ENCODE measurements around the gene STON2.

Gene STON2

GRCh38 chr14:81331229-81332021 is 68.7 kb downstream of the STON2 start:
- no peak for DNase-seq (ENCODE audit: low read depth)

DNA sequence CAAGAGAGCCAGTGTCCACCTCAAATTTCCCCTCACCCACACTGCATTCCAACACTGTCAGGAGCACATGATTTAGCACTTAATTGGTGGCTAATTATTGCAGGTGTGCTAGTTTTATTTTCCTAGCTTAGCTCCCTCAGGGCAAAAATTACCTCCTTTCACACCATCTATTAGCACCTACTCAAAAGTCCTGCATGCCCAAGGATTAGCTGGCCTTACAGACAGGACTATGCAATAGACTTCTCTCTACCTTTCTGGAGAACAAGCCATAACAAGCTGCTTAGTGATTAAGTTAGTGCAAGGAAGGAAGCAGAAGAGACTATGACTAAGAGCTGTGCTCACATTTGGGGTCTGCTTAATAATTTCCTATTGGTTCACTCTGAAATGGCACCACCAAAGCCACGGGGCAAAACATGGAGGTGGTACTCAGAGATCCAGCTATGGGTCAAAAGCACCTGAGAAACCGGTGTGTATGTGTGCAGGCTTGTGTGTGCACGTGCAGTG is 69.5 kb downstream of the STON2 start:
- no peak for DNase-seq (ENCODE audit: low read depth)

GRCh38 chr14:81329640-81330381 is 70.3 kb downstream of the STON2 start:
- DNase-seq (ENCODE audit: low read depth), result no peak

DNA sequence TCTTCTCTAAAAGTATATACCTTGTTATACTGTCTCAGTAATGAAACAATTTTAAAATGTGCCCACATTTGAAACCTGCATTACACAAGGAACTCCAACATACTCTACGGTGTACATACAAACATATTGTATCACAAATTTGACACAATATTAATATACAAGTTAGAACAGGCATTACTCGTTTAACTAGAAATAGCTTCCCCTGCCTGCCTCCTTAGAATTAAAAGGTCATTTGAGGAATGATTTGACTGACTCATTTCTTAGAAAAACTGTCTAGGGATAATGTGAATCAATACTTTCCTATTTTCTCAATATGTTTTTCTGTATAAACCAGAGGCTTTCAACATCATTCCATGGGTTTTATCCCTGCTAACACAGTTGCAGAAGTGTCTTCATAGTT is 73.7 kb downstream of the STON2 start:
- DNase-seq (ENCODE audit: low read depth), result no peak

GRCh38 chr14:81324011-81324410 is 76.1 kb downstream of the STON2 start:
- no peak for DNase-seq (ENCODE audit: low read depth)

DNA sequence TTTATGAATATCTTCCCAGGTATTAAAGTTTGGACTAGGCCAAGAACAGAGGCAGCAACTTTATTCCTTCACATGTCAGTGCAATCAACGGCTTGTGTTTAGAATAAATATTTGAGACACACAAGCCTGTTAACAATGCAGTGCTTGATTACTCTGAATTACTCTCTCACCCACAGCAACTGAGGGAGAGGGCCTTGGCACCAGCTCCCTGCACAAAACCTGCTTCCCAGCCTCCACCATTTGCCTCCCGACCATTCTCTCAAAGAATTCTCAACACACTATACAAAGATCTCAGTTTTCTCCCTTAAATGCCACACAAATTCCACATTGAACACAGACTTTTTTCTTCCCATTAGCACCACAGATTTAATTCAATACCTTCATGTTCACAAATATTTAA is 77.0 kb downstream of the STON2 start:
- DNase-seq (ENCODE audit: low read depth), result no peak

- no peak for DNase-seq (ENCODE audit: low read depth)
Observed at GRCh38 chr14:81319946-81320345, 80.2 kb downstream of the STON2 start.

DNA sequence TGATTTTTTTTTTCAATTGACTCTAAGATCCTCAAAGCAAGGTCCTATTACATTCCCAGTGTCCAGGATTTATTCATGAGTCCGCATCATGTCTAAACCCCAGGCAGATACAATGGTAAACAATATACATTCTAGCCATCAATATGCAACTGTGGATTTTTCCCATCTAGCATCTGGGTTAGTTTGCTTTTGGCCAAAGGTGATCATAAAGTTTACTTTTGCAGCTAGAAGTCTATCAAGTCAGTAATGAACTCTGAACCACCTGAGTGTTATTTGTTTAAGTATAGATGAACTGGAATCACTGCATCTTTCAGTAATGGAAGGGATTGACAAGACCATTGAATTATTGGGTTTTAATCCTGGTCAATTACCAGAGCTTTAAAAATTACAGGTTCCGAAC is 80.8 kb downstream of the STON2 start:
- no peak for DNase-seq (ENCODE audit: low read depth)

GRCh38 chr14:81315341-81315740 is 84.8 kb downstream of the STON2 start:
- no peak for DNase-seq (ENCODE audit: low read depth)

GRCh38 chr14:81314443-81315175 is 85.5 kb downstream of the STON2 start:
- DNase-seq (ENCODE audit: low read depth), result no peak

DNA sequence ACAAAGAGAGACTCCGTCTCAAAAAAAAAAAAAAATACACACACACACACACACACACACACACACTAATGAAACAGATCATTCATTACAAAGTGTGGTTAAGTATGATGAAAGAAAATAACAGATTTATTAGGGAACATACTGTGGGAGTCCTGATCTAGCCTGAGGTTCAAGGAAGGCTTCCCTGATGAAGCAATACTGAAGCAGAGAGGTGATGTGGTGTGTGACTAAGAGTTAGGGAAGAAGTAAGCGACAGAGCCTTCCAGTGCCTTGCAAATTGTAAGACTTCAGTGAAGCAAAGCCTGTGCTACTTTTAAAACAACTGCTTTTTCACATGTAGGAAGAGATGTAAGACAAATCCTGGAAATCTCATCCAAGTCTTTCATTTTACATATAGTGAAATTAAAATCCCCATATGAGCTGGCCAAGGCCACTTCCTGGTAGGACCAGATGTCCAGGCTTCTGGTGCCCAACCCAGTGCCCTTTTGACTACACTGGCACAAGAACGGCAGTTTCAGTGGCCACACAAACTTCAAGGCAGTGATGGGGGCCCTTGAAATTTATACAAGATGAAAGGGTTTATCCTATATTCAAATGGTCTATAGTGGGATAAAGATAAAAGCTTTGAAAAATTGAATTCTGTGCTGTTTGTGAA is 86.2 kb downstream of the STON2 start:
- no peak for DNase-seq (ENCODE audit: low read depth)

DNA sequence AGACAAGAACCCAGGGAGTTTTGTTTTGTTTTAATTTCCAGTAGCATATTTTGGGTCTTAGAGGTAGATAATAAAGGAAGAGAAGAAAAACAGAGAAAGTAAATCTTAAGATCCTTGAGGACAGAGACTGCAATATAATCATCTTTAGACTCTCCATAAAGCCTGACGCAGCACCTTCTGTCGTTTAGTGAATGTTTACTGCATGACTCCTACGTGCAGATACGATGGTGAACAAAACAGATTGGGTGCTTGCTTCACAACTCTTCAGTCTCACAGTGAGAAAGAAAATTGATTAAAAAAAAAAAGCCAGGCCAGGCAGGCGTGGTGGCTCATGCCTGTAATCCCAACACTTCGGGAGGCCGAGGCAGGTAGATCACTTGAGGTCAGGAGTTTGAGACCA is 86.9 kb downstream of the STON2 start:
- no peak for DNase-seq (ENCODE audit: low read depth)

GRCh38 chr14:81312289-81312876 is 87.7 kb downstream of the STON2 start:
- no peak for DNase-seq (ENCODE audit: low read depth)

GRCh38 chr14:81311778-81312177 is 88.3 kb downstream of the STON2 start:
- DNase-seq (ENCODE audit: low read depth), result no peak

GRCh38 chr14:81311141-81311540 is 89.0 kb downstream of the STON2 start:
- no peak for DNase-seq (ENCODE audit: low read depth)

DNA sequence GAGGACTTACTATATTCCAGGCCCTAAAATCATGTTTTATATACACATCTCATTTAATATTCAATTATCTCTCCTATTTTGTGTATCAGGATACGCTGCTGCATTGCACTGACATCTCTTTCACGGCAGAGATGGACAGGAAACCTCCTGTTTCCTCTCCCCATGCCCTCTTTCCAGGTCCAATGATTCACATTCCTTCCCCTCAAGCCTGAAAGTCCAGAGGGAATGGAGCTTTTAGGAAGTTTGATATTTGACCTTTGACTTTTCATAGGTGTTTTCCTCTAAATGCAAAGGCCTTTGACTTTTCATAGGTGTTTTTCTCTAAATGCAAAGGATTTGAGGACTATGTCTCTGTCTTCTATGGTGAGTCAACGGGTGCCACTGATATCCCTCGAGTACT is 89.5 kb downstream of the STON2 start:
- no peak for DNase-seq (ENCODE audit: low read depth)

DNA sequence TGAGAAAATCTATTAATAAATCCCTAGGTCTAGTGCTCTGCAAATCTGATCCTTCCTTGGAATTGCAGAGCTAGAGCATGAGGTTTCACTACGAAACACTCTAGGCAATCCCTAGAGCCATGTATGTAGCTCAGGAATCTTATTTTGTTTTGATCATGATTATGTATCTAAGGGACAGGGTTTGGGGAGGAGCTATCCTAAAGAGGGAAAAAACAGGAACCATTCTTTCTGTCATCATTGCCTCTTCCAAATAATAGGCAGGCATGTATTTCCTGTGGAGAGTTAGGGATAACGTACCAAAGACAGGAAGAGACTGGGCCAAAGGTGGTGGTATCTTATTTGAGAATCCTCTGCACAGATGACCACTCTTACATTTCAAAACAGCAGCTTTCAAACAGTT is 90.6 kb downstream of the STON2 start:
- no peak for DNase-seq (ENCODE audit: low read depth)

DNA sequence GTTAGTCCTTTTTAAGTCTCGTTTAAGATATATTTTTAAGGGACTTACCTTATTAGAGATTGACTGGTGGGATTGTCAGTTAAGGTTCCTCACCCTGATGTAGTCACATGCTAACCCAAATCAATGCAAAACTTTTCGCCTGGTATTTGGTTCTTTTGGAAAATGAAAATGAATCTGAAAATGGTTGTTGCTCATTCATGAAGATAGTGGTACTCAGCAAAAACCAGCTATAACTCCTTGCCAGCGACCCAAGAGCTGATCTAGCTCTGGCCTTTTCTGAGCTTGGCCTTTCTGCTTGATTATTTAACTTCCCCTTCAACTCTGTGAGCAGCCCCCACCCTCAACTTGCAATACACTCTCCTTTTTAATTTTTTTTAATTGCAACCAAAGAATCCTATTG is 94.4 kb downstream of the STON2 start:
- DNase-seq (ENCODE audit: low read depth), result no peak

DNA sequence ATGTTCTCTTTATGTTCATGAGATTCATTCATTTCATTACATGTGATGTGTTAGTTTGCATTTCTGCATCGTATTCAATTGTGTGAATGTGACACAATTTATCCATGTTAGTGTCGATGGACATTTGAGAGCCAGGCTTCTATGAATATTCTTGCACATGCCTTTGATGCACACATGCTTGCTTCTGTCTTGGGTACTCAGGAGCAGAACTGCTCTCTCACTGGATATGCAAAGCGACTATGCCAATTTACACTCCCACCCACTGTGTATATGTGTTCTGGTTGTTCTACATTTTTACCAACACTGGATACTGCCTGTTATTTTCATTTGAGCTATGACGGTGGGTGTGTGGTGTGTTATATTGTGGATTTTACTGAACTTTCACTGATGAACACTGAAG is 95.1 kb downstream of the STON2 start:
- no peak for DNase-seq (ENCODE audit: low read depth)

DNA sequence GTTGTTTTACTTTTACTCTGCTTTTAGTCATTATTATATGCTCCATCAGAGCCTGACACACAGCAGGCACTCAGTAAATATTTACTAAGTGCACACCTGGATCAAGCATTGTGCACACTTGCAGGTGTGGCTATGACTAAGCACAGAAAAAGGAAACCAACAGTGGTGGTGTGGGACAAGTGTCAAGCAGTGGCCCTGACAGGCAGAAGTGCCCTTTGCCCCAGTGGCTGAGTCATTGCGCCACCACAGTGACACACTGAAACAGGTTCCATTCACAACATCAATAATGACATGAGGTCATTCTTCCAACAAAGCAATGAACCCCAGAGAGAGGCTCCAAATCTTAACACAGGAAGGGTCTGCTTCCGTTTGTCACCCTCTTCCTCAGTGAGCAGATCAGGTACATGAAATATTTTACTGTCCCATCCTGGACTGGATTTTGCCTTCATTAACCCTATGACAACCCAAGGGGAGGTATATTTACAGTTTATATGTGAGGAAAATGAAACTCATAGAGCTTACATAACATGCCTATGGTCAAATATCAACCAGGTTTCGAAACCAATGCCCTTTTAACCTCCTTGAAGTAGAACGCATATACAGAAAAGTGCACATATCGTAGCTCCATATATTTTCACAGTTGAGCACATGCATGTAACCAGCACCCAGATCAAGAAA is 96.7 kb downstream of the STON2 start:
- no peak for DNase-seq (ENCODE audit: low read depth)

DNA sequence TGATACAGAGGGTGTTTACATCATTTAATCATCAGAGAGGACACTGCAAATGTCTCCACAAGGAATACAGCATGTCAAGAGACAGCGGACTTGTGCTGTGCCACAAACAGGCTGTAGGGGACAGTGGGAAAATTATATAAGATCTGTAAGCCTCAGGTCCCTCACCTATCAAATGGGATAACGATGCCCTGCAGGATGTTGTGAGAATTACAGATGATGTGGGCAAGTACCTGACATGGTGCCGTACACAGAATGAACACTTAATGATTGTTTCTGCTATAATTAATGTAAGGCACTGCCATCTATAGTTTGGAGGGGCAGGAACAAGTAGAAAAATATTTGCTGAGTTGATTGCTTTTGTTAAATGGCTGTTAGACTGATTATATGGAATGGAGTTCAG is 97.5 kb downstream of the STON2 start:
- no peak for DNase-seq (ENCODE audit: low read depth)

All from stimulated activated CD8-positive, alpha-beta memory T cell treated with anti-CD3 and anti-CD28 coated beads, Interleukin-15, amount 100 ng/mL, for 1 hour (primary cell).